ENCODE results near the gene RIMKLB.

The RIMKLB gene

GRCh38 chr12:8697476-8698131 is at the start of gene RIMKLB:
Gene RIMKLB (plus strand): TSS chr12:8697991. CDS start chr12:8713867, 15,876 bp downstream.
- H3K4me3 ChIP-seq (ENCODE audit: low read length) = peak within 1 kb of the TSS; percentile 77
- peak; percentile 79 for DNase-seq (ENCODE audit: low read depth)

GRCh38 chr12:8648576-8649205 is 49.1 kb upstream of the RIMKLB start:
- no peak for TF ChIP-seq CTCF (IDR thresholded peaks at IDR 0.05; ENCODE audit: insufficient read depth, low read depth, low read length, missing control alignments)
- no peak for DNase-seq (ENCODE audit: low read depth)
- no peak overlapping the region for H3K4me3 ChIP-seq (ENCODE audit: low read length)

More at GRCh38 chr12:8697476-8698131, at the start of gene RIMKLB:
- no peak for TF ChIP-seq CTCF (IDR thresholded peaks at IDR 0.05; ENCODE audit: insufficient read depth, low read depth, low read length, missing control alignments)

GRCh38 chr12:8655421-8655820 is 42.4 kb upstream of the RIMKLB start:
- no peak for DNase-seq (ENCODE audit: low read depth)
- H3K4me3 ChIP-seq (ENCODE audit: low read length) = no peak overlapping the region
- no peak for TF ChIP-seq CTCF (IDR thresholded peaks at IDR 0.05; ENCODE audit: insufficient read depth, low read depth, low read length, missing control alignments)

GRCh38 chr12:8658346-8658745 is 39.4 kb upstream of the RIMKLB start:
- DNase-seq (ENCODE audit: low read depth) = peak; percentile 88
- H3K4me3 ChIP-seq (ENCODE audit: low read length) = no peak overlapping the region
- no peak for TF ChIP-seq CTCF (IDR thresholded peaks at IDR 0.05; ENCODE audit: insufficient read depth, low read depth, low read length, missing control alignments)

- no peak for DNase-seq (ENCODE audit: low read depth)
- no peak overlapping the region for H3K4me3 ChIP-seq (ENCODE audit: low read length)
- no peak for TF ChIP-seq CTCF (IDR thresholded peaks at IDR 0.05; ENCODE audit: insufficient read depth, low read depth, low read length, missing control alignments)
Observed at GRCh38 chr12:8661016-8661415, 36.8 kb upstream of the RIMKLB start.

- no peak overlapping the region for H3K4me3 ChIP-seq (ENCODE audit: low read length)
- DNase-seq (ENCODE audit: low read depth) = no peak
- no peak for TF ChIP-seq CTCF (IDR thresholded peaks at IDR 0.05; ENCODE audit: insufficient read depth, low read depth, low read length, missing control alignments)
Observed at GRCh38 chr12:8661751-8662150, 36.0 kb upstream of the RIMKLB start.
